ENCODE data around the gene NOP9.

GRCh38 chr14:24280797-24281460 lies 18.7 kb upstream of the NOP9 start:
- TF ChIP-seq EZH2 (IDR thresholded peaks at IDR 0.05) (no peak), CTCF (IDR thresholded peaks at IDR 0.05) (no peak)
